T-helper 1 cell treated with Interleukin-12 subunit alpha and Interleukin-12 subunit beta and Interleukin-4 antibody, amounts not matched to agents 30 ng/mL and 1 ng/mL, for 36 hours (primary cell): ENCODE data around the gene NUDT4B. TPM values are rescaled to one million over a fixed set of nuclear protein-coding genes. Genes with fewer than 3 reads are reported as not detected.

ENCODE experiments used
- total RNA-seq: library from RNA; stranded (reverse); gene quantifications from 2 replicates; pipeline ENCODE4 v1.2.3, GENCODE V29; 2022

NUDT4B gene
- total RNA-seq, 1 donor from 2014 or later = not detected

Other genes starting within 250 kb of the NUDT4B start
- 34.6 and 35.7 TPM in 2 replicates for gene NBPF14, start 152.8 kb upstream of the NUDT4B start, total RNA-seq
- gene PDE4DIP, start 95.7 kb downstream of the NUDT4B start, total RNA-seq = 47.9 and 51.3 TPM in 2 replicates